SK-N-SH (cell line): ENCODE results near the gene DPF3. TPM values are rescaled to one million over a fixed set of nuclear protein-coding genes. Genes with fewer than 3 reads are reported as not detected.

Experiments
- CTCF ChIA-PET: fragments of 300-600, 350-600 bp; formaldehyde crosslinking; extraction: SDS; loops from one replicate; lab custom pipeline; 2021; lab: Yijun Ruan, JAX
- POLR2A ChIA-PET: fragments of 350-600 bp; sonication (Branson Sonifier 250); formaldehyde crosslinking; extraction: SDS; loops from one replicate; lab custom pipeline; 2020; ENCODE audit warnings: antibody characterized with exemption, inconsistent platforms; lab: Yijun Ruan, JAX
- DNase-seq: peaks from one replicate; pipeline ENCODE4 v3.0.0; 2012
- H2AFZ ChIP-seq: fragments of 200-600 bp; sonication (generic); 2 replicates; pipeline ENCODE4 v1.8.1; 2016; ENCODE audit warnings: antibody characterized with exemption, mild to moderate bottlenecking, low read depth
- H3F3A ChIP-seq: fragments of 200-600 bp; sonication (generic); replicated peaks from 2 replicates; pipeline ENCODE3; 2016; ENCODE audit warnings: antibody characterized with exemption, mild to moderate bottlenecking; ENCODE audit not compliant: insufficient read depth
- H3K27ac ChIP-seq, 2 experiments: fragments of 200-500 bp in 1 of 2; fragments of 200-600 bp in 1 of 2; sonication (Bioruptor generic) in 1 of 2; sonication (generic), shearing (Covaris generic) in 1 of 2; 2 replicates each; pipeline versions ENCODE4 v1.5.1 to v1.6.1; 2014 to 2016; ENCODE audit warnings: low read depth in 2 of 2, inconsistent platforms in 1 of 2, low read length in 1 of 2, mild to moderate bottlenecking in 1 of 2, mixed read lengths in 1 of 2
- H3K27me3 ChIP-seq: fragments of 200-600 bp; sonication (generic), shearing (Covaris generic); 2 replicates; pipeline ENCODE4 v1.6.1; 2016; ENCODE audit warnings: mixed run types; ENCODE audit not compliant: insufficient read depth
- H3K36me3 ChIP-seq, 2 experiments: fragments of 200-500 bp in 1 of 2; fragments of 200-600 bp in 1 of 2; sonication (Bioruptor generic) in 1 of 2; sonication (generic) in 1 of 2; replicated peaks in 1 of 2; 2 replicates each; pipeline versions ENCODE3 to v1.5.1; 2014 to 2016; ENCODE audit warnings: low read length in 1 of 2, mild to moderate bottlenecking in 1 of 2; ENCODE audit not compliant: insufficient read depth in 2 of 2, control insufficient read depth in 1 of 2
- H3K4me1 ChIP-seq, 2 experiments: fragments of 200-500 bp in 1 of 2; fragments of 200-600 bp in 1 of 2; sonication (Bioruptor generic) in 1 of 2; sonication (generic), shearing (Covaris generic) in 1 of 2; 2 replicates each; pipeline versions ENCODE4 v1.5.1 to v1.6.1; 2014 to 2016; ENCODE audit warnings: low read depth in 1 of 2, low read length in 1 of 2, mixed run types in 1 of 2; ENCODE audit not compliant: insufficient read depth in 2 of 2, control insufficient read depth in 1 of 2
- H3K4me2 ChIP-seq: fragments of 200-600 bp; sonication (generic), shearing (Covaris generic); 2 replicates; pipeline ENCODE4 v1.6.1; 2017; ENCODE audit warnings: mixed run types
- H3K4me3 ChIP-seq, 2 experiments: fragments of 200-500 bp in 1 of 2; fragments of 200-600 bp in 1 of 2; sonication (Bioruptor generic) in 1 of 2; sonication (generic), shearing (Covaris generic) in 1 of 2; 2 replicates each; pipeline versions ENCODE4 v1.5.1 to v1.8.1; 2014 to 2016; ENCODE audit warnings: low read depth in 2 of 2, inconsistent platforms in 1 of 2, low read length in 1 of 2, mild to moderate bottlenecking in 1 of 2, mixed read lengths in 1 of 2, moderate library complexity in 1 of 2
- H3K79me2 ChIP-seq: fragments of 200-600 bp; sonication (generic); 2 replicates; pipeline ENCODE4 v1.8.1; 2017; ENCODE audit warnings: mild to moderate bottlenecking; ENCODE audit not compliant: insufficient read depth
- H3K9ac ChIP-seq: fragments of 200-600 bp; sonication (generic); 2 replicates; pipeline ENCODE4 v1.6.1; 2017; ENCODE audit warnings: mixed run types
- H3K9me2 ChIP-seq: fragments of 200-600 bp; sonication (generic); 2 replicates; pipeline ENCODE4 v1.6.1; 2017; ENCODE audit warnings: mixed run types
- H3K9me3 ChIP-seq: fragments of 200-600 bp; sonication (generic); 2 replicates; pipeline ENCODE4 v1.6.1; 2017; ENCODE audit warnings: mixed run types, mild to moderate bottlenecking, moderate library complexity
- H4K20me1 ChIP-seq: fragments of 200-600 bp; sonication (generic); 2 replicates; pipeline ENCODE4 v1.6.1; 2017; ENCODE audit warnings: mild to moderate bottlenecking, mixed run types; ENCODE audit not compliant: insufficient read depth
- IRF3 ChIP-seq: fragments of 150-350 bp; IDR thresholded peaks from 2 replicates; pipeline ENCODE4 v1.6.1; 2016; ENCODE audit warnings: mild to moderate bottlenecking, low read depth, low read length
- MXI1 ChIP-seq: IDR thresholded peaks from 2 replicates; pipeline ENCODE4 v1.6.1; 2012; ENCODE audit warnings: mild to moderate bottlenecking, low read depth, low read length, improper control_type of control experiment
- ZBTB33 ChIP-seq: IDR thresholded peaks from 2 replicates; pipeline ENCODE4 v1.4.0; 2012; ENCODE audit warnings: low read depth, borderline replicate concordance
- WGBS: methylation state at CpG from one replicate; pipeline ENCODE4 v1.1.6; 2017; ENCODE audit warnings: low lambda C conversion rate; 5-methylcytosine and 5-hydroxymethylcytosine counted together
- polyA plus RNA-seq, 3 experiments: library from polyadenylated mRNA; depleted of rRNA; stranded (reverse); fragments of >200 nt; gene quantifications; 2 replicates each; pipeline ENCODE4 v1.2.3, GENCODE V29; 2012
- TF ChIP-seq, protein P1 (sequence below): IDR thresholded peaks from 2 replicates; pipeline ENCODE4 v1.6.1; 2012; ENCODE audit warnings: mild to moderate bottlenecking, low read depth, low read length, moderate library complexity

The DPF3 gene
- polyA plus RNA-seq, 1 of the 3 experiments (the other 2 are of a cell fraction) = 2.8 TPM

- TF ChIP-seq, protein P1, sequence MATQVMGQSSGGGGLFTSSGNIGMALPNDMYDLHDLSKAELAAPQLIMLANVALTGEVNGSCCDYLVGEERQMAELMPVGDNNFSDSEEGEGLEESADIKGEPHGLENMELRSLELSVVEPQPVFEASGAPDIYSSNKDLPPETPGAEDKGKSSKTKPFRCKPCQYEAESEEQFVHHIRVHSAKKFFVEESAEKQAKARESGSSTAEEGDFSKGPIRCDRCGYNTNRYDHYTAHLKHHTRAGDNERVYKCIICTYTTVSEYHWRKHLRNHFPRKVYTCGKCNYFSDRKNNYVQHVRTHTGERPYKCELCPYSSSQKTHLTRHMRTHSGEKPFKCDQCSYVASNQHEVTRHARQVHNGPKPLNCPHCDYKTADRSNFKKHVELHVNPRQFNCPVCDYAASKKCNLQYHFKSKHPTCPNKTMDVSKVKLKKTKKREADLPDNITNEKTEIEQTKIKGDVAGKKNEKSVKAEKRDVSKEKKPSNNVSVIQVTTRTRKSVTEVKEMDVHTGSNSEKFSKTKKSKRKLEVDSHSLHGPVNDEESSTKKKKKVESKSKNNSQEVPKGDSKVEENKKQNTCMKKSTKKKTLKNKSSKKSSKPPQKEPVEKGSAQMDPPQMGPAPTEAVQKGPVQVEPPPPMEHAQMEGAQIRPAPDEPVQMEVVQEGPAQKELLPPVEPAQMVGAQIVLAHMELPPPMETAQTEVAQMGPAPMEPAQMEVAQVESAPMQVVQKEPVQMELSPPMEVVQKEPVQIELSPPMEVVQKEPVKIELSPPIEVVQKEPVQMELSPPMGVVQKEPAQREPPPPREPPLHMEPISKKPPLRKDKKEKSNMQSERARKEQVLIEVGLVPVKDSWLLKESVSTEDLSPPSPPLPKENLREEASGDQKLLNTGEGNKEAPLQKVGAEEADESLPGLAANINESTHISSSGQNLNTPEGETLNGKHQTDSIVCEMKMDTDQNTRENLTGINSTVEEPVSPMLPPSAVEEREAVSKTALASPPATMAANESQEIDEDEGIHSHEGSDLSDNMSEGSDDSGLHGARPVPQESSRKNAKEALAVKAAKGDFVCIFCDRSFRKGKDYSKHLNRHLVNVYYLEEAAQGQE = no peak
- no peak for TF ChIP-seq ZBTB33
- TF ChIP-seq IRF3 = no peak
- TF ChIP-seq MXI1 = no peak
- TF ChIP-seq, all 33 proteins: peak for 0
Observed at GRCh38 chr14:72625689-72626088, 268.2 kb downstream of the DPF3 start (continued).

GRCh38 chr14:72621387-72622065 lies 272.4 kb downstream of the DPF3 start:
- no peaks in the 10 kb centered on the region for H3F3A ChIP-seq
- H2AFZ ChIP-seq = no peak overlapping the region
- ChIA-PET CTCF (interaction anchor here (0.8 kb wide), 1 partner anchor 18 kb away, joined by 3 read pairs; no protein-coding TSS in a partner anchor), POLR2A (no interaction called here)
- H3K4me1 ChIP-seq = peaks cover 0 to 6% of the 10 kb centered on the region in 2 experiments; a peak in 1 of 4 replicates
- no peak overlapping the region for H3K9ac ChIP-seq
- H3K36me3 ChIP-seq = no peaks in the 10 kb centered on the region
- 0 out of 2 replicates have a peak, but pooled peaks cover 5% of the 10 kb centered on the region for H3K9me3 ChIP-seq
- H3K4me2 ChIP-seq = no peak overlapping the region
- no peaks in the 10 kb centered on the region for H3K27me3 ChIP-seq
- H3K4me3 ChIP-seq = no peak overlapping the region
- DNase-seq = no peak
- H3K27ac ChIP-seq = no peak overlapping the region
- TF ChIP-seq ZBTB33 = no peak
- no peaks in the 10 kb centered on the region for H3K9me2 ChIP-seq
- no peaks in the 10 kb centered on the region for H4K20me1 ChIP-seq
- 70% methylated on average over 6 of the region's 6 CpGs for WGBS
- H3K79me2 ChIP-seq = no peaks in the 10 kb centered on the region
